CD4-positive, alpha-beta T cell treated with Interleukin-6 for 4 hours (primary cell): ENCODE results near the gene GRID1.
"Not testable (repeated sequence)": the region's sequence is repeated elsewhere in the genome, so short reads cannot be mapped to it uniquely, and the experiment has no call there.

Experiments used
- DNase-seq: peaks from one replicate; pipeline ENCODE4 v3.0.0-alpha.2; 2020; ENCODE audit warnings: mixed read lengths

The GRID1 gene

GRCh38 chr10:86249794-86250193, 116.8 kb downstream of the GRID1 start:
- no peak for DNase-seq

- no peak for DNase-seq
These were observed 118.5 kb downstream of the GRID1 start for GRCh38 chr10:86248062-86248461.

GRCh38 chr10:86247588-86247987, 119.0 kb downstream of the GRID1 start:
- no peak for DNase-seq

- no peak for DNase-seq
These were observed 119.5 kb downstream of the GRID1 start for GRCh38 chr10:86247073-86247472.

GRCh38 chr10:86246279-86246940, 120.2 kb downstream of the GRID1 start:
- no peak for DNase-seq

GRCh38 chr10:86245015-86245394, 121.6 kb downstream of the GRID1 start:
- no peak for DNase-seq

- no peak for DNase-seq
These were observed 122.1 kb downstream of the GRID1 start for GRCh38 chr10:86244297-86245014.

- no peak for DNase-seq
These were observed 122.9 kb downstream of the GRID1 start for GRCh38 chr10:86243651-86244155.

- DNase-seq: no peak
These were observed 123.8 kb downstream of the GRID1 start for GRCh38 chr10:86242761-86243160.

GRCh38 chr10:86238089-86238488, 128.5 kb downstream of the GRID1 start:
- not testable (repeated sequence) for DNase-seq

GRCh38 chr10:86234541-86235270, 131.9 kb downstream of the GRID1 start:
- DNase-seq: no peak

GRCh38 chr10:86234107-86234506, 132.5 kb downstream of the GRID1 start:
- DNase-seq: no peak

GRCh38 chr10:86233131-86233530, 133.5 kb downstream of the GRID1 start:
- DNase-seq: no peak

GRCh38 chr10:86232644-86233043, 134.0 kb downstream of the GRID1 start:
- no peak for DNase-seq

GRCh38 chr10:86231796-86232560, 134.6 kb downstream of the GRID1 start:
- no peak for DNase-seq

- DNase-seq: no peak
These were observed 135.9 kb downstream of the GRID1 start for GRCh38 chr10:86230557-86231180.

GRCh38 chr10:86229811-86230556, 136.6 kb downstream of the GRID1 start:
- no peak for DNase-seq

- DNase-seq: no peak
These were observed 137.2 kb downstream of the GRID1 start for GRCh38 chr10:86229376-86229775.

- no peak for DNase-seq
These were observed 138.9 kb downstream of the GRID1 start for GRCh38 chr10:86227501-86228258.

- DNase-seq: no peak
These were observed 139.8 kb downstream of the GRID1 start for GRCh38 chr10:86226781-86227201.

GRCh38 chr10:86226016-86226415, 140.6 kb downstream of the GRID1 start:
- no peak for DNase-seq
